Stromal cell of bone marrow (primary cell): Measurements from ENCODE around the gene PBRM1.
"Not testable (repeated sequence)": the region's sequence is repeated elsewhere in the genome, so short reads cannot be mapped to it uniquely, and the experiment has no call there.

Source experiments
- DNase-seq: peaks from one replicate; pipeline ENCODE4 v3.0.0-alpha.2; 2012; ENCODE audit warnings: low read depth

Gene PBRM1

DNA sequence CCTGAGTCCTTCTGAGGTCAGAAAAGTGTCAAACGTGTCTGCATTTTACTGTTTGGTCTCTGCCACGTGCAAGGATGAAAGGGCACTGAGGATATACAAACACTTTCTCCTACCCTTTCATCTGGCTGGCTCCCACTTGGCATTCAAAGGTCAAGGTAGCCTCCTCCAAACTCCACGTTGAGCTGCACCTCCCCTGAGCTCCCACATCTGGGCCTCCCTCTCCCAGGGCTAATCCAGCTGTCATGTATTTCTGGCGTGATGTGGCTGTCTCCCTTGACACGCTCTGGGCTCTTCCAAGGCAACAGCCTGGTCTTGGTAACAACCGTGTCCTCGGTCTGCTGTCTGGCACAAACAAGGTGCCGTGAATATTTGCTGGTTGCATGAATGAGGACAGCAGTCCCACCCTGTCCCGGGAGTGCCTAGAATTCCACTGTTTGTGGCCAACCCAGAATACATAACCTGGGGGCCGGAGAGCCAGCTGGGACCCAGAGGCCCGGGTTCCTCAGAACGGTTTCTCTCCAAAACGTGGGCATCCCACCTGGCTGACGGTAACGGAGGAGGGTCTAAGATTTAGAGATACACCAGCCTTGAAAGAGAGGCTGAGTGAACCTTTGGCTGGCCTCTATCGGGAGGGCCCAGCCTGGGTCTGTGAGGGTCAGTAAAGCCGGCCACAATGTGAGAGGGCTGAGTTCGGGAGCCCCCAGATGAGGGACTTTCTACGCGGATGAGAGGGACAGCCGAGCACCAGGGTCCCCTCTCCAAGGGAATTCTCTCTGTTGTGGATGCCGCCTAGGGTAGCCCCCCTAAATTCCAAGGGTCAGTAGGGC is 19.1 kb upstream of the PBRM1 start:
- DNase-seq, result no peak

DNA sequence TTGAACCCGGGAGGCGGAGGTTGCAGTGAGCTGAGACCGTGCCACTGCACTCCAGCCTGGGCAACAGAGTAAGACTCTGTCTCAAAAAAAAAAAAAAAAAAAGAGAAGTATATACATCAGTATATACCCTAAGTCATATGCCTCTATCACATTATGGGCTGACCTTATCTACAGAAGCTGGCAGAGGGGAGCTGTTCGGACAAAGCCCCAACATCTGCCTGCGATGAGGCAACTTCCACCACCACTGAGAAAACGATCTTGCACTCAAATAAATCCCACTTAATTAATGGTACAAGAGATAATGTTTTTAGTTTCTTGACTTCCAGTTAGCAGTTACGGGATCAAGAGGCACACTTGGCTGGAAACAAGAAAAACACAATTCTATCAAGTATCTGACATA is 17.6 kb upstream of the PBRM1 start:
- no peak for DNase-seq

- no peak for DNase-seq
Observed at GRCh38 chr3:52697632-52697965, 11.9 kb upstream of the PBRM1 start.

DNA sequence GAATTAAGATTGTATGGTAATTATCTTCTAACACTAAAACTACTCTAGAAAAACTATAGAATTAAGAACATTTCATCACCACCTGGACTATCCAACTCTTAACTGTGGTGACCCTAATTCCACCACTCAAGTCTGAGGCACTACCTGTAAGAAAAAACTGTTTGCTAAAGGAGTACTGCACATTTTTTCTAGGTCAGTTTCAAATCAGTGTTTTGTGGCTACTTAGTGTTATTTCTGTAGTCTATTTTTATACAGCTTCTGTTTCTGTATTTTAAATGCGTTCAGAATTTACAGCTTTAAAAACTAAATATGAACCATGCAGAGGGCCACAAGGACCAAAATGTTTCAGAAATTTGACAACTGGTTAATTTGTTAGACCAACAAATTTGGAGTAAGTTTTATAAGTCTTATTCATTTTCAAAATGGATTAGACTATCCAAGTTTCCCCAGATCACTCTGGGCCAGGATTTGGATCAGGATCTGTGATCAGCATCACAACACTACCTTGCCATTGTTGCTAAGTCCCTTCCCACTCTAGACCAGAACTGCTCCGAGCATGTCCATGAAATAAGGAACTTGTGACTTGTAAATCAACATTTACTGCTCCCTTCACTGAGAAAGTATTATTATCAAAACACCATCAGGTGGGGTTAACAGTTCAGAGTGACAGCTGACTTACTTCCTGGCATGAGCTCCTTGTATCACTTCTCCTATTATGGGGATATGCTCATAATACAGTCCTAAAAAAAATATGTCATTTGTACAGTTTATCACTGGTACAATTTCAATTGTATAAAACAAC is 11.3 kb upstream of the PBRM1 start:
- DNase-seq, result no peak

- DNase-seq, result no peak
Observed at GRCh38 chr3:52695798-52696671, 10.3 kb upstream of the PBRM1 start.

GRCh38 chr3:52694528-52695189 is 8.9 kb upstream of the PBRM1 start:
- no peak for DNase-seq

DNA sequence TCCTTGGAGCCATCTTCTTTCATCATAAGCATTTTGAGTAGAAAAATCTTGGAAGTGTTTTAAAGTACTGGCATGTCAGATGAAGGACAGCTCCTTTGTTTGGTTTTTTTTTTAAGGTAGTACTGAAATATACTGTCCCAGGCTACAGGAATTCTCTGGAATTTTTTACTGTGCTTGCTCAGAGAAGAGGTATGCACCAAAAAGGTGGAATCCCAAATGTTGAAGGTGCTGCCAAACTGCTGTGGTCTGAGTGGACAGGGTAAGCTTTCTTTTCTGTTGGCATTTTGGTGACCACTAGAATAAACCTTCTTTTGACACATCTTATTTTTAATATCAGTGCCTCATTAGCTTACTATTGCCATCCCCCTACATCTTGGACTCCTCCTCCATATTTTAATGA is 7.4 kb upstream of the PBRM1 start:
- DNase-seq, result no peak

- no peak for DNase-seq
Observed at GRCh38 chr3:52690560-52690959, 4.8 kb upstream of the PBRM1 start.

DNA sequence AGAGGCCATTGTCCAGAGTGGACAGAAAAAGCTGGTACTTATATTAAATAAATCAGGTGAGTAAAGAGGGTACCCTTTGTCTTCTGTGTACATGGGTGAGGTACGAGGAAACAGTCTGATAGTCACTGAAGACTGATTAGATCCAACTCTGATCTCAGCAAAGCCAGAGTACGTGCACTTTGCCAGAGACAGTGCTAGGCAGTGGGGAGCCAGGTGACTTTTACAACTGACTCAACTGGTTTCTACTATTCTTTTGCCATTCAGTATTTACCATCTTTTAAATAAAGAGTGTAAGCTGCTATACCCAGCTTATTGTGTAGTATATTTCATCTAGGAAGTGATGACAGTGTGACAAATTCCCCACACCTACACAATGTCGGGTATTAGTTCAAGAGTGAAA is 3.4 kb upstream of the PBRM1 start:
- DNase-seq, result no peak

DNA sequence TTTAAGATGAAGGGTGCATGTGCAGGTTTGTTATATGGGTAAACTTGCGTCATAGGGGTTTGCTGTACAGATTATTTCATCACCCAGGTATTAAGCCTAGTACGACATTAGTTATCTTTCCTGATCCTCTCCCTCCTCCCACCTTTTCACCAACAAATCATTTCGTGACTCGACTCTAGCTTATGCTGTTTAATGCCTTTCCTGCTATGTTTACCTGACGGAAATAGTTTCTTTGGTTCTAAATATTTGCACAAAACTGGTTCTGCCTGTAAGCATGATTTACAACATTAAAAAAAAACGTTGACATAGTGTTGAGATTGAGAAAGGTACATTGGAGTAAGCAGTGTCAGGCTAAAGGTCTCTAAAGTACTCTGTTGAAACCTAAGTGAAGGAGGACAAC is 2.6 kb upstream of the PBRM1 start:
- DNase-seq, result no peak

GRCh38 chr3:52685285-52685708 is 416 bp downstream of the PBRM1 start:
- DNase-seq, result no peak

- no peak for DNase-seq
Observed at GRCh38 chr3:52684184-52684583, 1.5 kb downstream of the PBRM1 start.

DNA sequence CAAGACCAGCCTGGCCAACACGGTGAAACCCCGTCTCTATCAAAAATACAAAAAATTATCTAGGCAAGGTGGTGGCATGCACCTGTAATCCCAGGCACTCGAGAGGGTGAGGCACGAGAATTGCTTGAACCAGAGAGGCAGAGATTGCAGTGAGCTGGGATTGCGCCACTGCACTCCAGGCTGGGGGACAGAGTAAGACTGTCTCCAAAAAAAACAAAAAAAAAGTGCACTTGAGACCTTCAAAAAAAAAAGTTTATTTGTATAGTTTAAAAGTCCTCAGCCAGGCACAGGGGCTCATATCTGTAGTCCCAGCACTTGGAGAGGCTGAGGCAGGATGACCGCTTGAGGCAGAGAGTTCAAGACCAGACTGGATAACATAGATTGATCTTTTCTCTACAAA is 2.1 kb downstream of the PBRM1 start:
- DNase-seq, result no peak

DNA sequence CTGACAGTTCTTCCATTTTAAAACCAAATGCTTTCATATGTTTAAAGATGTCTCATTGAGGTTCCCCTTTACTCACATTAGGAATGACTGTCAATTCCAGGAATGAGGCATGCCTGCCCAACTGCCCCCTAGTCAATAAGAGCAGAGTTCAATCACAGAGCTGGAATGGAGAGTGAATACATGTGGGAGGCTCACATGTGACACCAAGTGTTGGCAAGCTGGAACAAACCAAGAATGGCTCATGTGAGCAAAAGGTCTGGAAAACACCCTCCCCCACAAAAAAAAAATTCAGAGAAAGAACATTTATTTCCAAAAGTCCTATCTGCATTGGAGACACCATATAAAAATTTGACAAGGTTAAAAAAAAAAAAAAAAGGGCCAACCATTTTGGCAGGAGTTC is 3.7 kb downstream of the PBRM1 start:
- DNase-seq, result peak; percentile 92

- DNase-seq, result no peak
Observed at GRCh38 chr3:52681596-52681995, 4.1 kb downstream of the PBRM1 start.

DNA sequence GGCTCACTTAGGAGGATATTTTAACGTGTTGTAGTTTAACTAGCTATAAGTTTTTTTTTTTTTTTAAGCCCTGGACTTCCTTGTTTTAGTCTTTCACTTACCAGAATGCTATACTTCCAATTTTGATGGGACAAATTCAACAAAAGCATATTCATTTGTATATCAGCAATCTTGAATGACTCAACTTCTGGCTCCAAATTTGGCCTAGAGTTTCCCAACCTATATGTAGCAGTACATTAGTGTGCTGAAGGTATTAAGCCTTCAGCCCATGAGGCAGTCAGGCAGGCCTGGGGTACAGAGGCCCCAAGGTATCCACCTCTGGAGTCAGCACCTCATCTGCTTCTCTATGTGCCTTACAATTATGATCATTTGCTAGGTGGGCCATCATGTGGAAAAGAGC is 5.9 kb downstream of the PBRM1 start:
- no peak for DNase-seq

- no peak for DNase-seq
Observed at GRCh38 chr3:52679199-52679538, 6.5 kb downstream of the PBRM1 start.

- DNase-seq, result no peak
Observed at GRCh38 chr3:52678265-52679198, 7.2 kb downstream of the PBRM1 start.

- not testable (repeated sequence) for DNase-seq
Observed at GRCh38 chr3:52676201-52676600, 9.5 kb downstream of the PBRM1 start.

- no peak for DNase-seq
Observed at GRCh38 chr3:52671676-52672075, 14.0 kb downstream of the PBRM1 start.
